RWPE1 (cell line): Measurements from ENCODE around the gene SLC35F3.
"Not testable (repeated sequence)": the region's sequence is repeated elsewhere in the genome, so short reads cannot be mapped to it uniquely, and the experiment has no call there.

Source experiments
- CTCF ChIA-PET: fragments of 350-600 bp; sonication (Branson Sonifier 250); formaldehyde crosslinking; extraction: SDS; loops from one replicate; lab custom pipeline; 2021; lab: Yijun Ruan, JAX
- POLR2A ChIA-PET: fragments of 400-600 bp; formaldehyde crosslinking; extraction: SDS; loops from one replicate; lab custom pipeline; 2020; ENCODE audit warnings: antibody characterized with exemption; ENCODE audit not compliant: low non-redundant PET; lab: Yijun Ruan, JAX
- DNase-seq: peaks from one replicate; pipeline ENCODE4 v3.0.0; 2012; ENCODE audit warnings: low spot score
- H3K27ac ChIP-seq: fragments of 450-650 bp; 2 replicates; pipeline ENCODE4 v1.5.1; 2017
- CTCF ChIP-seq: fragments of 450-650 bp; conservative IDR thresholded peaks from 2 replicates; pipeline ENCODE4 v1.5.1; 2017; ENCODE audit warnings: low read depth, mild to moderate bottlenecking

The SLC35F3 gene

DNA sequence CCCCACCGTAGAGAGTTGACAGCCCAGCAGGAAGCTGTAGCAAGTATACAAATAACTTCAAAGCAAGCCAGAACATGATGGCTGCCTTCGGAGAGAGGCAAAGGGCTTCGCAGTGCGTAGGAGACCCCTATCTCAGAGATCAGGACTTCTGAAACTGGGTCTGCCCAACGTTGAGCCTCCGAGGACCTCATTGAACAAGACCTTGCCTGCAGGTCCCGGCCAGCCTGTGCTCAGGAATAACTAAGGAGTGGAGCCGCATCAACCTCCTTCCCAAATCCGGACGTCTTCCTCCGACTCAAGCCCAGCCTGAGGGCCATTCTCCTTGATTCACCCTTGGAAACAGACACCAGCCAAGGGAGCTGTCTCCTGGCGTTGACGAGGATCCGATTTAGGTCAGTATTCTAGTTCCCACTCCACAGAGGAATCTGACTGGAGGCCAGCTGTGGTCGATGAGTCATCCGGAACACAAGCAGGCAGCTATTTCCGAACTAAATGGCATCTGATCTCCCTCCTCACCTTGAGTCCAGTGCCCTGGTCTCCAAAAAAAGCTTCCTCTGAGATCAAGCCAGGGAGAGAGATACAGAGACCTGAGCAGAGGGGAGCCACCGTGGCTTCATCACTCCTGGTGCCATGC, 302.3 kb downstream of the SLC35F3 start:
- H3K27ac ChIP-seq: peak overlapping the region; percentile 73
- no peak for TF ChIP-seq CTCF
- peak; percentile 89 for DNase-seq
- POLR2A ChIA-PET: no interaction called here
- CTCF ChIA-PET: interaction anchor here (0.6 kb wide), 1 partner anchor 21 kb away, joined by 3 read pairs; no protein-coding TSS in a partner anchor

GRCh38 chr1:234208351-234208750, 303.9 kb downstream of the SLC35F3 start:
- no peak for DNase-seq
- ChIA-PET POLR2A (no interaction called here), CTCF (no interaction called here)
- no peak for TF ChIP-seq CTCF
- H3K27ac ChIP-seq: no peak overlapping the region

- peak; percentile 28 for DNase-seq
- CTCF ChIA-PET: no interaction called here
- TF ChIP-seq CTCF: no peak
- POLR2A ChIA-PET: no interaction called here
- H3K27ac ChIP-seq: no peak overlapping the region
Observed at GRCh38 chr1:234208791-234209190, 304.3 kb downstream of the SLC35F3 start.

- POLR2A ChIA-PET, H3K27ac ChIP-seq, CTCF ChIA-PET, DNase-seq: not testable (repeated sequence)
Observed at GRCh38 chr1:234210429-234210828, 306.0 kb downstream of the SLC35F3 start.

DNA sequence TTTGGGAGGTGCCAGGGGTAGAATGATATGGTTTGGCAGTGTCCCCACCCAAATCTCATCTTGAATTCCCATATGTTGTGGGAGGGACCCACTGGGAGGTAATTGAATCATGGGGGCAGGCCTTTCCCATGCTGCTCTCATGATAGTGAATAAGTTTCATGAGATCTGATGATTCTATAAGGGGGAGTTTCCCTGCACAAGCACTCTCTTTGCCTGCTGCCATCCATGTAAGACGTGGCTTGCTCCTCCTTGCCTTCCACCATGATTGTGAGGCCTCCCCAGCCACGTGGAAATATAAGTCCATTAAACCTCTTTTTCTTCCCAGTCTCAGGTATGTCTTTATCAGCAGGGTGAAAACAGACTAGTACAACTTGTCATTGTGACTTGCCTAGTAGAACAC, 307.4 kb downstream of the SLC35F3 start:
- POLR2A ChIA-PET: not testable (repeated sequence)
- CTCF ChIA-PET: interaction anchor here (0.9 kb wide), 1 partner anchor 100 kb away, joined by 5 read pairs; no protein-coding TSS in a partner anchor

GRCh38 chr1:234212764-234213657, 308.5 kb downstream of the SLC35F3 start:
- H3K27ac ChIP-seq: no peak overlapping the region
- CTCF ChIA-PET: interaction anchor here (0.6 to 1.6 kb wide), 9 partner anchors 11 to 189 kb away, joined by 3 to 6 read pairs (median 3); no protein-coding TSS in a partner anchor
- peak; percentile 11; the same call in 1 of the 2 replicates for TF ChIP-seq CTCF
- peak; percentile 38 for DNase-seq
- POLR2A ChIA-PET: no interaction called here

More for the DNA sequence above, 307.4 kb downstream of the SLC35F3 start:
- not testable (repeated sequence) for H3K27ac ChIP-seq, DNase-seq

DNA sequence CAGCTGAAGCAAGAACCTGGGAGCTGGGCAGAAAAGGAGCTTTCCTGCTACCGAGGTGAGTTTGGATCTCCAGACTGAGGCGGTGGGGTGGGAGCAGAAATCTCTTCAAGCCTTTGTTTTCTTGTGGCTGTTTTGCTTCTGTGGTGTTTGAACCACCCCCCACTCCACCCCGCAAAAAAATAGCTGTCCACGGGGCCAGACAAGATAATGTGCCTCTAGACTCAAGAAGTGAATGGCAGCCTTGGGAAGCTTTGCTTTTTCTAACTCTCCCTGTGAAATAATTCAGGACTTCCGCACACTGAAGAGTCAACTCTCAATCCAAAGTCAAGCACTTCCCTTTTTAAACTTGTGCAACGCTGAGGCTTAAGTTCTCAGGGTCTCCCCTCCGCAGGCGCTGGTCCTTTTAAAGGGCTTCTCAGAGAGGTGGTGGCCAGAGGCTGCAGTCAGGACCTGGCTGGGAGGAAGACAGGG, 309.2 kb downstream of the SLC35F3 start:
- DNase-seq: no peak
- no peak for TF ChIP-seq CTCF
- H3K27ac ChIP-seq: no peak overlapping the region
- ChIA-PET CTCF (interaction anchor here (0.6 to 1.6 kb wide), 3 partner anchors 12 to 96 kb away, joined by 3 to 6 read pairs (median 5); no protein-coding TSS in a partner anchor), POLR2A (no interaction called here)
